Activated CD4-positive, alpha-beta T cell treated with anti-CD3 and anti-CD28 coated beads for 36 hours (primary cell): ENCODE results near the gene ASIC3. TPM values are rescaled to one million over a fixed set of nuclear protein-coding genes. Genes with fewer than 3 reads are reported as not detected.

Experiments
- ATAC-seq: fragments of 200-7000 bp; cut with Tn5 transposase; one replicate; pipeline ENCODE4 v1.10.0; 2021; ENCODE audit warnings: mild to moderate bottlenecking, moderate library complexity
- CTCF ChIA-PET: fragments of 350-600 bp; sonication (Branson Sonifier 250); formaldehyde crosslinking; loops from one replicate; lab custom pipeline; 2021; ENCODE audit warnings: antibody characterized with exemption; lab: Charles Lee
- POLR2A ChIA-PET: fragments of 350-600 bp; sonication (Branson Sonifier 250); formaldehyde crosslinking; loops from one replicate; lab custom pipeline; 2021; ENCODE audit warnings: antibody characterized with exemption, inconsistent platforms; lab: Charles Lee
- DNase-seq: peaks from one replicate; pipeline ENCODE4 v3.0.0-alpha.2; 2020
- H3K27ac Mint-ChIP-seq: one replicate; pipeline ENCODE4 v1.8.0; 2021; ENCODE audit warnings: mixed read lengths
- H3K27me3 Mint-ChIP-seq: one replicate; pipeline ENCODE4 v1.8.0; 2021; ENCODE audit warnings: mixed read lengths
- H3K36me3 Mint-ChIP-seq: one replicate; pipeline ENCODE4 v1.8.0; 2021; ENCODE audit warnings: low read depth, mixed read lengths
- H3K4me1 Mint-ChIP-seq: one replicate; pipeline ENCODE4 v1.8.0; 2021; ENCODE audit warnings: mixed read lengths
- H3K4me3 Mint-ChIP-seq: one replicate; pipeline ENCODE4 v1.8.0; 2021; ENCODE audit warnings: mild to moderate bottlenecking, moderate library complexity, mixed read lengths
- H3K9me3 Mint-ChIP-seq: one replicate; pipeline ENCODE4 v1.8.0; 2021; ENCODE audit warnings: low read depth, mixed read lengths
- intact Hi-C, 2 experiments: fragments of 100-400 bp; cut with DNase I in 1 of 2; cut with micrococcal nuclease in 1 of 2; formaldehyde crosslinking; loops; one replicate each; pipeline versions ENCODE4 v1.14.2 to v1.15.1; 2022 to 2024; cut with DNase I, micrococcal nuclease
- total RNA-seq, 2 experiments: library from RNA; stranded (reverse); gene quantifications; one replicate each; pipeline ENCODE4 v1.2.3, GENCODE V29; 2021

Gene ASIC3
- total RNA-seq, 2 experiments from 2014 or later: 5.5 to 6.7 TPM

DNA sequence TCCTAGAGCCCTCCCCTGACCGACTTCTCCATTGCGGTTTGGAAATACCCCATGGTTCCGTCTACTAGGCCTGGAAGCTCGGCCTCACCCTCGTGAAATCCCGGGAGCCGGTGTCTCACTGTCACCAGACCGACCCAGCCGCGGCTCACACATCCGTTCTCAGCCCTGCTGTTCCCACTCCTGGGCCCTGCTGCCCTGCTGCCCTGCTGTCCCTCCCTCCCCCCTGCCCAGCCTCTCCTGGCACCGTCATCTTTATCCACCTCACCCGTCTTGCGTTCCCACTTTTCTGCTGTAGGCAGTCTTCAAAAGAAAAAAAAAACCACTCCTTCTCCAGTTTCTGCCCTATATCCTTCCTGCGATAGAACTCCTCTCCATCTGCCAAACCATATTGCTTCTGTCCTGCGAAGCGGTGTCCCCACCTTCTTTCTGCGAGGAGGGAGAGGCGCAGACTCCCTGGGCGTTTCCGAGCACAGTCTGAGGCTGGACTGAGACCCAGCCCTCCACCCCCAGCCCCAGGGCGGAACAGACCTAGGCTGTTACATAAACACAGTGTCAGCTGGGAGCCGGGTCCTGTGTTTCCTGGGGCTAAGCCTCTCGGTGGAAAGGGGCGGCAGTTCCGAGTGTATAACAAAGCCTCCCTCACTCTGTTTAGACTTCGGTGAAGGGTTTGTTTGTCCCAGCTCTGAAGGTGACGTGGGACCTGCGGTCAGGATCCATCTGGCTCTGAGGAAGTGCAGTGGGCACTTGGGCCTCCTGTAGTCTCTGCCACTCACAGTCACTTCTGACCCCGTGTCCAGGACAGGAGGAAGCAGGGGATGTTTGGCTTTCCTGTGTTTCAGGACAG is 40.7 kb downstream of the ASIC3 start:
- peak overlapping the region; percentile 16 for H3K27ac Mint-ChIP-seq
- no peak for ATAC-seq
- ChIA-PET POLR2A (interaction anchor here (0.6 kb wide), 1 partner anchor 8 kb away, joined by 3 read pairs; the partner anchor contains the start of gene FASTK), CTCF (interaction anchor here (0.6 to 2.6 kb wide), 9 partner anchors 22 to 130 kb away, joined by 3 to 17 read pairs (median 3); partner anchors contain the start of gene ABCB8)
- H3K27me3 Mint-ChIP-seq: peaks cover 7% of the 10 kb centered on the region
- peak overlapping the region; percentile 81 for H3K4me3 Mint-ChIP-seq
- no peaks in the 10 kb centered on the region for H3K36me3 Mint-ChIP-seq
- peaks cover 29% of the 10 kb centered on the region for H3K4me1 Mint-ChIP-seq
- DNase-seq: peak; percentile 30
- no peaks in the 10 kb centered on the region for H3K9me3 Mint-ChIP-seq
- intact Hi-C loops: loop anchor here in 1 of 2 experiments (10.0 kb wide), 2 partner anchors 574 to 1374 kb away; partner anchors contain the start of gene GIMAP7

- ChIA-PET CTCF (interaction anchor here (0.6 to 2.6 kb wide), 6 partner anchors 14 to 106 kb away, joined by 3 to 17 read pairs (median 3); no protein-coding TSS in a partner anchor), POLR2A (no interaction called here)
- no peak overlapping the region for H3K4me3 Mint-ChIP-seq
- no peak overlapping the region for H3K27ac Mint-ChIP-seq
- H3K4me1 Mint-ChIP-seq: peaks cover 29% of the 10 kb centered on the region
- no peaks in the 10 kb centered on the region for H3K9me3 Mint-ChIP-seq
- intact Hi-C loops: loop anchor here in 1 of 2 experiments (10.0 kb wide), 2 partner anchors 575 to 1375 kb away; partner anchors contain the start of gene GIMAP7
- no peak for DNase-seq
- H3K27me3 Mint-ChIP-seq: peaks cover 2% of the 10 kb centered on the region
- no peak for ATAC-seq
- H3K36me3 Mint-ChIP-seq: no peaks in the 10 kb centered on the region
Observed at GRCh38 chr7:151089893-151090730, 41.8 kb downstream of the ASIC3 start.

- ATAC-seq: no peak
- ChIA-PET CTCF (interaction anchor here (0.9 to 1.5 kb wide), 6 partner anchors 15 to 107 kb away, joined by 3 to 4 read pairs (median 3); no protein-coding TSS in a partner anchor), POLR2A (no interaction called here)
- no peak for DNase-seq
- Mint-ChIP-seq H3K36me3 (no peaks in the 10 kb centered on the region), H3K4me3 (no peak overlapping the region), H3K27ac (no peak overlapping the region), H3K27me3 (no peaks in the 10 kb centered on the region), H3K4me1 (peaks cover 22% of the 10 kb centered on the region), H3K9me3 (no peaks in the 10 kb centered on the region)
- intact Hi-C loops: no loop called here
Observed at GRCh38 chr7:151091003-151091402, 42.7 kb downstream of the ASIC3 start.

- POLR2A ChIA-PET: no interaction called here
- ATAC-seq (peak; percentile 29), DNase-seq (peak; percentile 57)
- Mint-ChIP-seq H3K9me3 (no peaks in the 10 kb centered on the region), H3K4me1 (peaks cover 24% of the 10 kb centered on the region), H3K4me3 (no peak overlapping the region), H3K27me3 (no peaks in the 10 kb centered on the region), H3K27ac (no peak overlapping the region), H3K36me3 (no peaks in the 10 kb centered on the region)
- CTCF ChIA-PET: interaction anchor here (0.9 to 1.1 kb wide), 3 partner anchors 15 to 25 kb away, joined by 3 read pairs; no protein-coding TSS in a partner anchor
- intact Hi-C loops: no loop called here
Observed at GRCh38 chr7:151091431-151091830, 43.1 kb downstream of the ASIC3 start.

- ATAC-seq: no peak
- POLR2A ChIA-PET: no interaction called here
- Mint-ChIP-seq H3K36me3 (no peaks in the 10 kb centered on the region), H3K4me1 (peaks cover 24% of the 10 kb centered on the region), H3K4me3 (no peak overlapping the region), H3K27ac (no peak overlapping the region), H3K27me3 (no peaks in the 10 kb centered on the region), H3K9me3 (no peaks in the 10 kb centered on the region)
- intact Hi-C loops: no loop called here
- CTCF ChIA-PET: interaction anchor here (0.7 to 1.1 kb wide), 3 partner anchors 23 to 32 kb away, joined by 3 read pairs; no protein-coding TSS in a partner anchor
- no peak for DNase-seq
Observed at GRCh38 chr7:151091988-151092387, 43.7 kb downstream of the ASIC3 start.

DNA sequence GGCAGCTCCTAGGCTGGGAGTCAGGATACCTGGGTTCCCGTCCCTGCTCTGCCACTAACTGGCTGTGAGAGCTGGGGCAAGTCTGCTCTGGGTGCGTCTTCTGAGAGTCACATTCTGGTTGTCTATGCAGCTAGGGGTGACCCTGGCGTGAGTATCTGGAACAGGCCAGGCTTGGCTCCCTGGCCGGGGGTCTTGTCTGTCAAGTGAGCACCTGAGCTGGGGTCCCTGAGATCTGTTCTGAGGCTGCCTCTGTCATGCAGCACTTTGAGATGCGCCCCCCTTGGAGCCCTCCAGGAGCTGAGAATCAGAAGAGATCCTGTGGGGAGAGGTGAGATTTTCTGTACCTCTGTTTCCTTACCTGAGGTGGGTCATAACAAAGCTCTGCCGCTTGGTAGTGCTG is 45.4 kb downstream of the ASIC3 start:
- intact Hi-C loops: loop anchor here in 1 of 2 experiments (2.0 kb wide), 1 partner anchor 17 kb away; no protein-coding TSS in a partner anchor
- Mint-ChIP-seq H3K27ac (no peak overlapping the region), H3K9me3 (no peaks in the 10 kb centered on the region), H3K4me1 (peaks cover 15% of the 10 kb centered on the region), H3K4me3 (no peak overlapping the region), H3K27me3 (no peaks in the 10 kb centered on the region), H3K36me3 (no peaks in the 10 kb centered on the region)
- ATAC-seq: no peak
- CTCF ChIA-PET: interaction anchor here (0.7 to 1.9 kb wide), 9 partner anchors 9 to 195 kb away, joined by 3 to 6 read pairs (median 4); partner anchors contain the start of gene TMUB1
- POLR2A ChIA-PET: no interaction called here
- DNase-seq: no peak

GRCh38 chr7:151094675-151095074 is 46.3 kb downstream of the ASIC3 start:
- Mint-ChIP-seq H3K27me3 (no peaks in the 10 kb centered on the region), H3K27ac (no peak overlapping the region), H3K9me3 (no peaks in the 10 kb centered on the region), H3K4me1 (peaks cover 9% of the 10 kb centered on the region), H3K36me3 (no peaks in the 10 kb centered on the region), H3K4me3 (no peak overlapping the region)
- CTCF ChIA-PET: interaction anchor here (0.6 to 1.9 kb wide), 6 partner anchors 12 to 196 kb away, joined by 3 to 6 read pairs (median 4); partner anchors contain the start of gene TMUB1
- intact Hi-C loops: loop anchor here (2.0 to 5.0 kb wide), 2 partner anchors 16 to 317 kb away; no protein-coding TSS in a partner anchor
- no peak for DNase-seq
- ATAC-seq: no peak
- POLR2A ChIA-PET: no interaction called here

GRCh38 chr7:151095123-151095797 is 46.9 kb downstream of the ASIC3 start:
- no peaks in the 10 kb centered on the region for H3K36me3 Mint-ChIP-seq
- intact Hi-C loops: loop anchor here (2.0 to 5.0 kb wide), 2 partner anchors 16 to 318 kb away; no protein-coding TSS in a partner anchor
- POLR2A ChIA-PET: no interaction called here

GRCh38 chr7:151095828-151096475 is 47.6 kb downstream of the ASIC3 start:
- intact Hi-C loops: loop anchor here (2.0 to 5.0 kb wide), 2 partner anchors 15 to 319 kb away; no protein-coding TSS in a partner anchor
- Mint-ChIP-seq H3K27me3 (no peaks in the 10 kb centered on the region), H3K4me3 (no peak overlapping the region), H3K36me3 (no peaks in the 10 kb centered on the region), H3K9me3 (no peaks in the 10 kb centered on the region), H3K4me1 (peaks cover 9% of the 10 kb centered on the region), H3K27ac (no peak overlapping the region)
- ATAC-seq (peak; percentile 49), DNase-seq (no peak)
- ChIA-PET CTCF (interaction anchor here (0.7 to 1.2 kb wide), 5 partner anchors 8 to 1835 kb away, joined by 3 to 4 read pairs (median 3); no protein-coding TSS in a partner anchor), POLR2A (no interaction called here)

More at GRCh38 chr7:151095123-151095797, 46.9 kb downstream of the ASIC3 start:
- peak; percentile 39 for ATAC-seq
- Mint-ChIP-seq H3K27me3 (no peaks in the 10 kb centered on the region), H3K4me1 (peaks cover 9% of the 10 kb centered on the region), H3K9me3 (no peaks in the 10 kb centered on the region), H3K4me3 (no peak overlapping the region), H3K27ac (no peak overlapping the region)
- no peak for DNase-seq
- CTCF ChIA-PET: interaction anchor here (0.6 to 1.3 kb wide), 5 partner anchors 17 to 197 kb away, joined by 3 to 4 read pairs (median 3); no protein-coding TSS in a partner anchor
